HepG2 (cell line): ENCODE data around the gene STK4. TPM values are rescaled to one million over a fixed set of nuclear protein-coding genes. Genes with fewer than 3 reads are reported as not detected.

Experiments used
- BCL3 ChIP-seq: sonication (generic); formaldehyde crosslinking; IDR thresholded peaks from 2 replicates; pipeline ENCODE4 v1.5.1; 2020; ENCODE audit warnings: mild to moderate bottlenecking, missing genetic modification reagents, moderate library complexity
- ELF4 ChIP-seq: sonication (generic); formaldehyde crosslinking; IDR thresholded peaks from 2 replicates; pipeline ENCODE4 v1.5.0; 2020; ENCODE audit warnings: missing genetic modification reagents, mild to moderate bottlenecking, moderate library complexity, borderline replicate concordance
- ERF ChIP-seq: IDR thresholded peaks from 2 replicates; pipeline ENCODE4 v1.6.1; 2018; ENCODE audit warnings: missing biosample characterization, missing genetic modification reagents
- MTA1 ChIP-seq: sonication (generic); formaldehyde crosslinking; IDR thresholded peaks from 2 replicates; pipeline ENCODE4 v1.4.0; 2020; ENCODE audit warnings: missing genetic modification reagents, mild to moderate bottlenecking, borderline replicate concordance
- PATZ1 ChIP-seq: sonication (generic); formaldehyde crosslinking; IDR thresholded peaks from 2 replicates; pipeline ENCODE4 v1.4.0; 2020; ENCODE audit warnings: missing genetic modification reagents
- POGK ChIP-seq: sonication (generic); formaldehyde crosslinking; conservative IDR thresholded peaks from 2 replicates; pipeline ENCODE4 v1.8.0; 2022; ENCODE audit warnings: mild to moderate bottlenecking, moderate library complexity, missing genetic modification reagents
- RFX5 ChIP-seq: IDR thresholded peaks from 2 replicates; pipeline ENCODE4 v1.6.1; 2011; ENCODE audit warnings: low read depth, low read length, improper control_type of control experiment
- TCF12 ChIP-seq, 2 experiments: fragments of 450-650 bp in 1 of 2; sonication (generic) in 1 of 2; formaldehyde crosslinking in 1 of 2; IDR thresholded peaks; 2 replicates each; pipeline versions ENCODE4 v1.6.1 to v1.8.0; 2017 to 2022; ENCODE audit warnings: antibody characterized with exemption in 1 of 2, mild to moderate bottlenecking in 1 of 2, missing genetic modification reagents in 1 of 2, moderate library complexity in 1 of 2
- THAP11 ChIP-seq: IDR thresholded peaks from 2 replicates; pipeline ENCODE4 v1.6.1; 2016; ENCODE audit warnings: missing biosample characterization, missing genetic modification reagents
- ZMAT3 ChIP-seq: sonication (generic); formaldehyde crosslinking; conservative IDR thresholded peaks from 2 replicates; pipeline ENCODE4 v1.7.0; 2021; ENCODE audit warnings: missing genetic modification reagents
- ZNF317 ChIP-seq: sonication (generic); formaldehyde crosslinking; IDR thresholded peaks from 2 replicates; pipeline ENCODE4 v1.5.0; 2020; ENCODE audit warnings: mild to moderate bottlenecking, missing genetic modification reagents
- ZNF331 ChIP-seq: sonication (generic); formaldehyde crosslinking; IDR thresholded peaks from 2 replicates; pipeline ENCODE4 v1.4.0; 2020; ENCODE audit warnings: missing genetic modification reagents
- ZNF343 ChIP-seq: sonication (generic); formaldehyde crosslinking; IDR thresholded peaks from 2 replicates; pipeline ENCODE4 v1.4.0; 2020; ENCODE audit warnings: mild to moderate bottlenecking, missing genetic modification reagents
- ZNF496 ChIP-seq: sonication (generic); formaldehyde crosslinking; IDR thresholded peaks from 2 replicates; pipeline ENCODE4 v1.8.1; 2023; ENCODE audit warnings: mild to moderate bottlenecking, moderate library complexity, missing genetic modification reagents; ENCODE audit not compliant: insufficient replicate concordance
- ZNF672 ChIP-seq: sonication (generic); formaldehyde crosslinking; IDR thresholded peaks from 2 replicates; pipeline ENCODE4 v1.8.1; 2022; ENCODE audit warnings: missing genetic modification reagents
- ZNF772 ChIP-seq: sonication (generic); formaldehyde crosslinking; IDR thresholded peaks from 2 replicates; pipeline ENCODE4 v1.5.0; 2020; ENCODE audit warnings: mild to moderate bottlenecking, missing genetic modification reagents
- ZNF788 ChIP-seq: sonication (generic); formaldehyde crosslinking; IDR thresholded peaks from 2 replicates; pipeline ENCODE4 v1.5.0; 2020; ENCODE audit warnings: mild to moderate bottlenecking, missing genetic modification reagents, borderline replicate concordance
- ZNF816 ChIP-seq: sonication (generic); formaldehyde crosslinking; IDR thresholded peaks from 2 replicates; pipeline ENCODE4 v1.8.0; 2022; ENCODE audit warnings: missing genetic modification reagents, mild to moderate bottlenecking, borderline replicate concordance
- polyA plus RNA-seq, 8 experiments: library from polyadenylated mRNA; depleted of rRNA in 3 of 8; stranded (reverse) in 7 of 8; unstranded in 1 of 8; fragments of >200 nt; fragmentation: Illumina TruSeq in 4 of 8; extraction: Trizol in 4 of 8; gene quantifications; 2 replicates each; pipeline versions ENCODE4 v1.2.1 to v1.2.3, GENCODE V29; 2011 to 2016; ENCODE audit warnings: low read depth in 4 of 8, missing spikeins in 1 of 8, mixed read lengths in 1 of 8; ENCODE audit not compliant: insufficient read depth in 1 of 8
- total RNA-seq, 5 experiments: library from RNA; depleted of rRNA; stranded (reverse); fragments of >200 nt; fragmentation: Illumina TruSeq; extraction: Trizol; gene quantifications; 2 replicates each; pipeline ENCODE4 v1.2.3, GENCODE V29; 2016; ENCODE audit warnings: low read depth in 1 of 5
- TF ChIP-seq, protein P1 (sequence below): sonication (generic); formaldehyde crosslinking; IDR thresholded peaks from 2 replicates; pipeline ENCODE4 v1.8.1; 2023; ENCODE audit warnings: missing genetic modification reagents, inconsistent platforms, borderline replicate concordance

STK4 gene
- total and polyA plus RNA-seq, 2 of the 13 experiments (the other 11 are each of a cell fraction or from before 2014, with no cell fraction given), result 25.6 to 38.3 TPM

GRCh38 chr20:44966030-44966961 lies at the start of gene STK4 (continued):
- TF ChIP-seq, protein P1, sequence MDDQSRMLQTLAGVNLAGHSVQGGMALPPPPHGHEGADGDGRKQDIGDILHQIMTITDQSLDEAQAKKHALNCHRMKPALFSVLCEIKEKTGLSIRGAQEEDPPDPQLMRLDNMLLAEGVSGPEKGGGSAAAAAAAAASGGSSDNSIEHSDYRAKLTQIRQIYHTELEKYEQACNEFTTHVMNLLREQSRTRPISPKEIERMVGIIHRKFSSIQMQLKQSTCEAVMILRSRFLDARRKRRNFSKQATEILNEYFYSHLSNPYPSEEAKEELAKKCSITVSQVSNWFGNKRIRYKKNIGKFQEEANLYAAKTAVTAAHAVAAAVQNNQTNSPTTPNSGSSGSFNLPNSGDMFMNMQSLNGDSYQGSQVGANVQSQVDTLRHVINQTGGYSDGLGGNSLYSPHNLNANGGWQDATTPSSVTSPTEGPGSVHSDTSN (CRISPR knock-in tag), result 0 out of 2 replicates have a peak, but pooled peaks have one; percentile 84
- TF ChIP-seq POGK (CRISPR knock-in tag), result peak; percentile 98
- TF ChIP-seq ELF4 (CRISPR knock-in tag), result peak; percentile 100
- no peak for TF ChIP-seq ZNF496
- peak; percentile 90 for TF ChIP-seq ZNF317 (CRISPR knock-in tag)
- TF ChIP-seq RFX5, result 0 out of 2 replicates have a peak, but pooled peaks have one; percentile 34
- peak; percentile 99 for TF ChIP-seq ERF (CRISPR knock-in tag)
- TF ChIP-seq ZMAT3 (CRISPR knock-in tag), result peak; percentile 88
- peak; percentile 99 for TF ChIP-seq ZNF772
- TF ChIP-seq ZNF788 (CRISPR knock-in tag), result peak; percentile 99
- TF ChIP-seq THAP11 (CRISPR knock-in tag), result peak; percentile 93
- peak; percentile 98 for TF ChIP-seq BCL3 (CRISPR knock-in tag)
- no peak for TF ChIP-seq TCF12 (IDR thresholded peaks at IDR 0.05)
- 0 out of 2 replicates have a peak, but pooled peaks have one; percentile 9 for TF ChIP-seq TCF12 (CRISPR knock-in tag; IDR thresholded peaks at IDR 0.05)
- peak; percentile 92 for TF ChIP-seq ZNF331 (CRISPR knock-in tag)
- peak; percentile 92; the same call in 1 of the 2 replicates for TF ChIP-seq MTA1 (CRISPR knock-in tag)
- TF ChIP-seq ZNF672 (CRISPR knock-in tag), result no peak
- TF ChIP-seq PATZ1 (CRISPR knock-in tag), result peak; percentile 68
- TF ChIP-seq ZNF343 (CRISPR knock-in tag), result 0 out of 2 replicates have a peak, but pooled peaks have one; percentile 21
- TF ChIP-seq ZNF816 (CRISPR knock-in tag), result no peak
